ENCODE results near the gene MAST4. TPM values are rescaled to one million over a fixed set of nuclear protein-coding genes. Genes with fewer than 3 reads are reported as not detected.

The MAST4 gene
- polyA plus RNA-seq, 1 donor (not counting 4 experiments of a cell fraction or from before 2014, with no cell fraction given), result 19.8 TPM

DNA sequence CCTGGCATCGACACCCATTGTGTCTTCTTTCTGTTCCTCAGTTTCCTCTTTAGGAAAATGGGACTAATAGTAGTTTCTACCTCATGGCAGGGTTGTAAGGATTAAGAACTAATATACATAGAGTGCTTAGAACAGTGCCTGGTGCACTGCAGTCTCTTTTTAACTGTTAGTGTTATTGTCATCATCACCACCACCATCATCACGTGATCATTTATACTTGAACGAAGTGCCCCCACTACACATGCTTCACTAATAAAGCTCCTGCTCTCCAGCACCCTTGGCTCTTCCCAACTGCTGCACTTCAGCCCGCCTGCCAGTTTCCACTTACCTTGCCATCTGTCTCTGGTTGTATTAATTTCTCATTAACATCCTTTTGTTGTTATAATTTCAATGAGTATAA is 35.8 kb upstream of the MAST4 start:
- Histone ChIP-seq H3K36me3 (ENCODE audit: control insufficient read depth in 2 of 2, extremely low read depth in 1 of 2, insufficient read depth in 2 of 2, low read length in 2 of 2) (no peaks in the 10 kb centered on the region), H3K9ac (ENCODE audit: control insufficient read depth, extremely low read depth, insufficient read depth, low read length) (no peak overlapping the region), H3K4me2 (ENCODE audit: control insufficient read depth, extremely low read depth, insufficient read depth, low read depth, low read length) (no peak overlapping the region), H3K9me3 (ENCODE audit: control insufficient read depth, low read depth, low read length) (no peaks in the 10 kb centered on the region), H3K4me3 (ENCODE audit: control insufficient read depth in 2 of 3, extremely low read depth in 1 of 3, insufficient read depth in 2 of 3, low read depth in 1 of 3, low read length in 3 of 3) (no peak overlapping the region), H4K20me1 (ENCODE audit: control insufficient read depth, extremely low read depth, insufficient read depth, low read length) (no peaks in the 10 kb centered on the region), H3K27me3 (ENCODE audit: control insufficient read depth, extremely low read depth, insufficient read depth, low read length) (no peaks in the 10 kb centered on the region), H3K27ac (ENCODE audit: control insufficient read depth, insufficient read depth, low read length) (no peak overlapping the region), H2AFZ (ENCODE audit: control insufficient read depth, low read length) (no peak overlapping the region), H3K79me2 (ENCODE audit: control insufficient read depth, insufficient read depth, low read length) (no peaks in the 10 kb centered on the region), H3K4me1 (ENCODE audit: control insufficient read depth, extremely low read depth, insufficient read depth, low read length) (no peaks in the 10 kb centered on the region), H3K9me1 (ENCODE audit: control insufficient read depth, extremely low read depth, insufficient read depth, low read length) (no peaks in the 10 kb centered on the region)
- no peak for DNase-seq (ENCODE audit: low read depth, low spot score)
- FAIRE-seq, result no peak
- TF ChIP-seq CTCF (optimal IDR thresholded peaks at IDR 0.05 in 1 of 3, IDR thresholded peaks at IDR 0.05 in 1 of 3, conservative IDR thresholded peaks at IDR 0.05 in 1 of 3; ENCODE audit: extremely low read depth in 1 of 3, insufficient read depth in 2 of 3, low read length in 3 of 3), result no peak
- TF ChIP-seq EZH2 (IDR thresholded peaks at IDR 0.05; ENCODE audit: low read length), result no peak
- dilution Hi-C loops (cut with MboI; ENCODE audit: extremely low pct_ligation_motif_present, low sequenced_read_pairs), result no loop called here

GRCh38 chr5:66561256-66561990 is 34.8 kb upstream of the MAST4 start:
- Histone ChIP-seq H3K9me3 (ENCODE audit: control insufficient read depth, low read depth, low read length) (no peaks in the 10 kb centered on the region), H3K36me3 (ENCODE audit: control insufficient read depth in 2 of 2, extremely low read depth in 1 of 2, insufficient read depth in 2 of 2, low read length in 2 of 2) (no peaks in the 10 kb centered on the region), H3K4me1 (ENCODE audit: control insufficient read depth, extremely low read depth, insufficient read depth, low read length) (no peaks in the 10 kb centered on the region), H3K27me3 (ENCODE audit: control insufficient read depth, extremely low read depth, insufficient read depth, low read length) (no peaks in the 10 kb centered on the region), H3K4me2 (ENCODE audit: control insufficient read depth, extremely low read depth, insufficient read depth, low read depth, low read length) (no peak overlapping the region), H3K9me1 (ENCODE audit: control insufficient read depth, extremely low read depth, insufficient read depth, low read length) (no peaks in the 10 kb centered on the region), H3K27ac (ENCODE audit: control insufficient read depth, insufficient read depth, low read length) (no peak overlapping the region), H4K20me1 (ENCODE audit: control insufficient read depth, extremely low read depth, insufficient read depth, low read length) (no peaks in the 10 kb centered on the region), H3K4me3 (ENCODE audit: control insufficient read depth in 2 of 3, extremely low read depth in 1 of 3, insufficient read depth in 2 of 3, low read depth in 1 of 3, low read length in 3 of 3) (no peak overlapping the region), H2AFZ (ENCODE audit: control insufficient read depth, low read length) (no peak overlapping the region), H3K9ac (ENCODE audit: control insufficient read depth, extremely low read depth, insufficient read depth, low read length) (no peak overlapping the region), H3K79me2 (ENCODE audit: control insufficient read depth, insufficient read depth, low read length) (no peaks in the 10 kb centered on the region)
- FAIRE-seq (no peak), DNase-seq (ENCODE audit: low read depth, low spot score) (no peak)
- TF ChIP-seq CTCF (optimal IDR thresholded peaks at IDR 0.05 in 1 of 3, IDR thresholded peaks at IDR 0.05 in 1 of 3, conservative IDR thresholded peaks at IDR 0.05 in 1 of 3; ENCODE audit: extremely low read depth in 1 of 3, insufficient read depth in 2 of 3, low read length in 3 of 3) (no peak), EZH2 (IDR thresholded peaks at IDR 0.05; ENCODE audit: low read length) (no peak)
- dilution Hi-C loops (cut with MboI; ENCODE audit: extremely low pct_ligation_motif_present, low sequenced_read_pairs), result no loop called here

Data from keratinocyte (primary cell).